ENCODE measurements around the gene NCSTN. TPM values are rescaled to one million over a fixed set of nuclear protein-coding genes. Genes with fewer than 3 reads are reported as not detected.

The NCSTN gene
- total RNA-seq, 1 experiment from 2014 or later: 89.5 TPM

- Histone ChIP-seq H3K4me1 (peaks cover 5% of the 10 kb centered on the region; the same call in 1 of the 2 replicates), H3K4me3 (ENCODE audit: low read depth, low read length) (no peak overlapping the region), H3K27me3 (replicated peaks; ENCODE audit: control insufficient read depth, insufficient read depth, low read length) (no peaks in the 10 kb centered on the region), H3K9me3 (no peaks in the 10 kb centered on the region), H3K36me3 (ENCODE audit: control insufficient read depth, insufficient read depth, low read length) (no peaks in the 10 kb centered on the region)
- H3K27me3 Mint-ChIP-seq (ENCODE audit: insufficient read depth, unreplicated experiment): no peaks in the 10 kb centered on the region
- no TSS peak for BruUV-seq (replicated peaks)
- H3K36me3 Mint-ChIP-seq (ENCODE audit: insufficient read depth, unreplicated experiment): peaks cover 36% of the 10 kb centered on the region
- ChIA-PET CTCF (no interaction called here), POLR2A (no interaction called here)
- no peak for DNase-seq
- no peak for TF ChIP-seq CTCF (IDR thresholded peaks at IDR 0.05; ENCODE audit: insufficient read depth in 1 of 2, low read depth in 1 of 2, low read length in 1 of 2, severe bottlenecking in 1 of 2, unreplicated experiment in 1 of 2)
- H3K27ac Mint-ChIP-seq (ENCODE audit: unreplicated experiment): peak overlapping the region; percentile 88
- no peak overlapping the region for H3K4me3 Mint-ChIP-seq (ENCODE audit: unreplicated experiment)
- peaks cover 10% of the 10 kb centered on the region for H3K4me1 Mint-ChIP-seq (ENCODE audit: low read depth, unreplicated experiment)
- H3K9me3 Mint-ChIP-seq (ENCODE audit: unreplicated experiment): no peaks in the 10 kb centered on the region
- intact Hi-C loops (cut with micrococcal nuclease; ENCODE audit: unreplicated experiment): no loop called here
These were observed 18.0 kb downstream of the NCSTN start for GRCh38 chr1:160361199-160361598.

- Histone ChIP-seq H3K4me1 (peaks cover 5% of the 10 kb centered on the region; the same call in 1 of the 2 replicates), H3K9me3 (no peaks in the 10 kb centered on the region), H3K27me3 (replicated peaks; ENCODE audit: control insufficient read depth, insufficient read depth, low read length) (no peaks in the 10 kb centered on the region), H3K4me3 (ENCODE audit: low read depth, low read length) (no peak overlapping the region), H3K36me3 (ENCODE audit: control insufficient read depth, insufficient read depth, low read length) (no peaks in the 10 kb centered on the region)
- Mint-ChIP-seq H3K36me3 (ENCODE audit: insufficient read depth, unreplicated experiment) (peaks cover 30% of the 10 kb centered on the region), H3K4me3 (ENCODE audit: unreplicated experiment) (no peak overlapping the region), H3K27ac (ENCODE audit: unreplicated experiment) (peak overlapping the region; percentile 88), H3K9me3 (ENCODE audit: unreplicated experiment) (no peaks in the 10 kb centered on the region), H3K4me1 (ENCODE audit: low read depth, unreplicated experiment) (peaks cover 10% of the 10 kb centered on the region), H3K27me3 (ENCODE audit: insufficient read depth, unreplicated experiment) (no peaks in the 10 kb centered on the region)
- POLR2A ChIA-PET: no interaction called here
- intact Hi-C loops (cut with micrococcal nuclease; ENCODE audit: unreplicated experiment): no loop called here
- TF ChIP-seq CTCF (IDR thresholded peaks at IDR 0.05; ENCODE audit: insufficient read depth in 1 of 2, low read depth in 1 of 2, low read length in 1 of 2, severe bottlenecking in 1 of 2, unreplicated experiment in 1 of 2): no peak
- no peak for DNase-seq
- CTCF ChIA-PET: no interaction called here
- no TSS peak for BruUV-seq (replicated peaks)
These were observed 18.6 kb downstream of the NCSTN start for GRCh38 chr1:160361814-160362167.

- POLR2A ChIA-PET: no interaction called here
- peaks cover 5% of the 10 kb centered on the region; the same call in 1 of the 2 replicates for H3K4me1 ChIP-seq
- no peak for DNase-seq
- H3K4me3 ChIP-seq (ENCODE audit: low read depth, low read length): no peak overlapping the region
- Mint-ChIP-seq H3K4me1 (ENCODE audit: low read depth, unreplicated experiment) (peaks cover 10% of the 10 kb centered on the region), H3K36me3 (ENCODE audit: insufficient read depth, unreplicated experiment) (peaks cover 24% of the 10 kb centered on the region), H3K27ac (ENCODE audit: unreplicated experiment) (peak overlapping the region; percentile 88), H3K9me3 (ENCODE audit: unreplicated experiment) (no peaks in the 10 kb centered on the region), H3K27me3 (ENCODE audit: insufficient read depth, unreplicated experiment) (peaks cover 2% of the 10 kb centered on the region), H3K4me3 (ENCODE audit: unreplicated experiment) (no peak overlapping the region)
- H3K27me3 ChIP-seq (replicated peaks; ENCODE audit: control insufficient read depth, insufficient read depth, low read length): no peaks in the 10 kb centered on the region
- CTCF ChIA-PET: interaction anchor here (1.1 kb wide), 1 partner anchor 14 kb away, joined by 3 read pairs; no protein-coding TSS in a partner anchor
- intact Hi-C loops (cut with micrococcal nuclease; ENCODE audit: unreplicated experiment): no loop called here
- H3K36me3 ChIP-seq (ENCODE audit: control insufficient read depth, insufficient read depth, low read length): no peaks in the 10 kb centered on the region
- BruUV-seq (replicated peaks): no TSS peak
- H3K9me3 ChIP-seq: no peaks in the 10 kb centered on the region
- TF ChIP-seq CTCF (IDR thresholded peaks at IDR 0.05; ENCODE audit: insufficient read depth in 1 of 2, low read depth in 1 of 2, low read length in 1 of 2, severe bottlenecking in 1 of 2, unreplicated experiment in 1 of 2): no peak
These were observed 19.2 kb downstream of the NCSTN start for GRCh38 chr1:160362168-160362957.
